ENCODE results near the gene TPK1. TPM values are rescaled to one million over a fixed set of nuclear protein-coding genes. Genes with fewer than 3 reads are reported as not detected.

Gene TPK1
- total and polyA plus RNA-seq, 8 donors: 1.8 to 13.0 (median 4.3) TPM

GRCh38 chr7:144524271-144524670, 311.6 kb downstream of the TPK1 start:
- intact Hi-C loops (cut with DNase I; ENCODE audit: low total_unique reads): no loop called here
- Histone ChIP-seq H3K36me3 (no peaks in the 10 kb centered on the region), H3K9me3 (no peaks in the 10 kb centered on the region), H3K27ac (no peak overlapping the region), H3K4me3 (no peak overlapping the region), H3K27me3 (no peaks in the 10 kb centered on the region), H3K4me1 (no peaks in the 10 kb centered on the region)
- no peak for TF ChIP-seq POLR2AphosphoS5 (IDR thresholded peaks at IDR 0.05)
- TF ChIP-seq POLR2A (IDR thresholded peaks at IDR 0.05): no peak
- no peak for TF ChIP-seq EP300 (IDR thresholded peaks at IDR 0.05)
- 82 to 87% (median 85%) methylated on average over 3 of the region's 3 CpGs for WGBS, 5 donors
- DNase-seq: no peak

DNA sequence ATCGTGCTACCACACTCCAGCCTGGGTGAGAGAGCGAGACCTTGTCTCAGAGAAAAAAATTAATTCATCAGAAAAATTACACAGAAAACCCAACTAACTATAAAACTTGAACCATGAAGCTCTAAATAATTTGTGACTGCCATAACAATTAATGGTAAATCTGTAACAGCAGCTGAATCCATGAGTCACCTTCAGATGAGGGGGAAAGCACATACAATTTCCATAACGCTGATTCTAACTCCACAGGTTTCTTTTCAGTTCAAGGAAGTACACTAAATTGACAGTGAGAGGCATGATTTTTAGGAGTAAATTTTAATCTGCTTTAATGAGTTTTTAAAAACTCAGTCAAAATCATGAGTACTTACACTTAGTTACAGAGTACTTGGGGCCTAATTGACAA, 312.2 kb downstream of the TPK1 start:
- 94 to 100% (median 96%) methylated on average over 3 of the region's 3 CpGs for WGBS, 5 donors
- no peaks in the 10 kb centered on the region for H3K4me1 ChIP-seq
- H3K36me3 ChIP-seq: no peaks in the 10 kb centered on the region
- no peak for TF ChIP-seq POLR2AphosphoS5 (IDR thresholded peaks at IDR 0.05)
- no peak for TF ChIP-seq POLR2A (IDR thresholded peaks at IDR 0.05)
- TF ChIP-seq, protein P1, sequence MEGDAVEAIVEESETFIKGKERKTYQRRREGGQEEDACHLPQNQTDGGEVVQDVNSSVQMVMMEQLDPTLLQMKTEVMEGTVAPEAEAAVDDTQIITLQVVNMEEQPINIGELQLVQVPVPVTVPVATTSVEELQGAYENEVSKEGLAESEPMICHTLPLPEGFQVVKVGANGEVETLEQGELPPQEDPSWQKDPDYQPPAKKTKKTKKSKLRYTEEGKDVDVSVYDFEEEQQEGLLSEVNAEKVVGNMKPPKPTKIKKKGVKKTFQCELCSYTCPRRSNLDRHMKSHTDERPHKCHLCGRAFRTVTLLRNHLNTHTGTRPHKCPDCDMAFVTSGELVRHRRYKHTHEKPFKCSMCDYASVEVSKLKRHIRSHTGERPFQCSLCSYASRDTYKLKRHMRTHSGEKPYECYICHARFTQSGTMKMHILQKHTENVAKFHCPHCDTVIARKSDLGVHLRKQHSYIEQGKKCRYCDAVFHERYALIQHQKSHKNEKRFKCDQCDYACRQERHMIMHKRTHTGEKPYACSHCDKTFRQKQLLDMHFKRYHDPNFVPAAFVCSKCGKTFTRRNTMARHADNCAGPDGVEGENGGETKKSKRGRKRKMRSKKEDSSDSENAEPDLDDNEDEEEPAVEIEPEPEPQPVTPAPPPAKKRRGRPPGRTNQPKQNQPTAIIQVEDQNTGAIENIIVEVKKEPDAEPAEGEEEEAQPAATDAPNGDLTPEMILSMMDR (IDR thresholded peaks at IDR 0.05): no peak
- no peak overlapping the region for H3K27ac ChIP-seq
- H3K9me3 ChIP-seq: no peaks in the 10 kb centered on the region
- DNase-seq: no peak
- no peaks in the 10 kb centered on the region for H3K27me3 ChIP-seq
- H3K4me3 ChIP-seq: no peak overlapping the region
- intact Hi-C loops (cut with DNase I; ENCODE audit: low total_unique reads): no loop called here

- TF ChIP-seq POLR2A (IDR thresholded peaks at IDR 0.05): no peak
- no peak for TF ChIP-seq EP300 (IDR thresholded peaks at IDR 0.05)
- no peak for TF ChIP-seq POLR2AphosphoS5 (IDR thresholded peaks at IDR 0.05)
- TF ChIP-seq, protein P1 (IDR thresholded peaks at IDR 0.05): no peak
- no peak for DNase-seq
- WGBS, 5 donors: 65 to 87% (median 83%) methylated on average over 4 of the region's 4 CpGs
- Histone ChIP-seq H3K9me3 (no peaks in the 10 kb centered on the region), H3K36me3 (no peaks in the 10 kb centered on the region), H3K4me1 (no peaks in the 10 kb centered on the region), H3K27ac (no peak overlapping the region), H3K27me3 (no peaks in the 10 kb centered on the region), H3K4me3 (no peak overlapping the region)
- intact Hi-C loops (cut with DNase I; ENCODE audit: low total_unique reads): no loop called here
Measured at GRCh38 chr7:144519925-144520324, 315.9 kb downstream of the TPK1 start.

- no peaks in the 10 kb centered on the region for H3K36me3 ChIP-seq
- no peak for DNase-seq
- no peaks in the 10 kb centered on the region for H3K27me3 ChIP-seq
- H3K9me3 ChIP-seq: no peaks in the 10 kb centered on the region
- TF ChIP-seq POLR2AphosphoS5 (IDR thresholded peaks at IDR 0.05) (no peak), POLR2A (IDR thresholded peaks at IDR 0.05) (no peak), EP300 (IDR thresholded peaks at IDR 0.05) (no peak)
- TF ChIP-seq, protein P1 (IDR thresholded peaks at IDR 0.05): no peak
- H3K27ac ChIP-seq: no peak overlapping the region
- WGBS, 5 donors: 31 to 52% (median 34%) methylated on average over 1 of the region's 1 CpG
- H3K4me1 ChIP-seq: peaks cover 0 to 7% (median 0%) of the 10 kb centered on the region in 4 donors
- H3K4me3 ChIP-seq: no peak overlapping the region
- intact Hi-C loops (cut with DNase I; ENCODE audit: low total_unique reads): no loop called here
Measured at GRCh38 chr7:144518360-144518759, 317.5 kb downstream of the TPK1 start.

- TF ChIP-seq POLR2AphosphoS5 (IDR thresholded peaks at IDR 0.05): no peak
- intact Hi-C loops (cut with DNase I; ENCODE audit: low total_unique reads): no loop called here
- H3K27ac ChIP-seq: no peak overlapping the region
- 24 to 45% (median 34%) methylated on average over 3 of the region's 3 CpGs for WGBS, 5 donors
- H3K4me1 ChIP-seq: peaks cover 0 to 12% (median 2%) of the 10 kb centered on the region in 4 donors
- H3K27me3 ChIP-seq: no peaks in the 10 kb centered on the region
- no peak for DNase-seq
- H3K9me3 ChIP-seq: no peaks in the 10 kb centered on the region
- no peak overlapping the region for H3K4me3 ChIP-seq
- H3K36me3 ChIP-seq: no peaks in the 10 kb centered on the region
Measured at GRCh38 chr7:144517749-144518148, 318.1 kb downstream of the TPK1 start.
